ENCODE data around the gene OTUB2.

- TF ChIP-seq CTCF (IDR thresholded peaks at IDR 0.05) (no peak), POLR2AphosphoS5 (IDR thresholded peaks at IDR 0.05) (no peak)
Measured at GRCh38 chr14:94043756-94044475, 17.8 kb downstream of the OTUB2 start.
